ENCODE results near the gene NKX2-2. TPM values are rescaled to one million over a fixed set of nuclear protein-coding genes. Genes with fewer than 3 reads are reported as not detected.

The NKX2-2 gene
- total and polyA plus RNA-seq, 4 donors, result not detected

DNA sequence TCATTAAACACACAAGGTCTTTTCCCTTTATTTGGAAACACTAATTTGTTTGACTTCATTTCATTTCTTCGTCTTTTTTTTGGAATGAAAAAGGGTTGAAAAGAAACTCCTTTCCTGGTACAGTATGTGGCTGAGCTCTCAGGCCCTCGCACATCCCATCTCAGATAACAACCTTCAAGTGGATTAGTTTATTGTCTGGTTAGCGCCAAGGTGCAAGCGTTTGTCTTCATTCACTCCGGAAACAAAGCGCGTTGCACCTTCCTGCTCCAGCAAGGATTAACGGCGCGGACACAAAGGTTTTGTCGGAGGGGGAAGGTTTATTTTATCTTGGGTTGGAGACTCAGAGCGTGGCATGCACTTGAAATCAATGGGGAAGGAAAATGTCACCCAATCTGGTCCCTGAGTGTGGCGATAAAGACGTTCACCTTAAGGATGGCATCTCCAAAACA is 5.3 kb upstream of the NKX2-2 start:
- peaks cover 11 to 36% (median 24%) of the 10 kb centered on the region in 4 donors for H3K27me3 ChIP-seq (ENCODE audit: control insufficient read depth in 4 of 4, insufficient read depth in 4 of 4, low read length in 3 of 4)
- no peak for TF ChIP-seq YY1 (IDR thresholded peaks at IDR 0.05)
- TF ChIP-seq ATF3 (IDR thresholded peaks at IDR 0.05), result no peak
- no peak for TF ChIP-seq NR2F2 (IDR thresholded peaks at IDR 0.05)
- no peak for TF ChIP-seq FOXA1 (IDR thresholded peaks at IDR 0.05)
- no peak for TF ChIP-seq FOXA2 (IDR thresholded peaks at IDR 0.05)
- TF ChIP-seq HNF4A (conservative IDR thresholded peaks at IDR 0.05), result no peak
- no peak for TF ChIP-seq RAD21 (IDR thresholded peaks at IDR 0.05)
- TF ChIP-seq TAF1 (conservative IDR thresholded peaks at IDR 0.05), result no peak
- TF ChIP-seq GABPA (IDR thresholded peaks at IDR 0.05 in 1 of 2, conservative IDR thresholded peaks at IDR 0.05 in 1 of 2), result no peak
- no peak for TF ChIP-seq JUND (IDR thresholded peaks at IDR 0.05)
- H3K27ac ChIP-seq (ENCODE audit: low read depth in 1 of 2, low read length in 2 of 2), result no peak overlapping the region
- H3K9me3 ChIP-seq (ENCODE audit: control insufficient read depth in 4 of 4, low read length in 3 of 4), result no peaks in the 10 kb centered on the region
- no peaks in the 10 kb centered on the region for H3K36me3 ChIP-seq (ENCODE audit: control insufficient read depth in 4 of 4, insufficient read depth in 3 of 4, low read depth in 1 of 4, low read length in 3 of 4)
- no peak for DNase-seq (ENCODE audit: low spot score)
- H3K9ac ChIP-seq (ENCODE audit: low read depth in 1 of 2, low read length in 2 of 2), result no peak overlapping the region
- H3K4me1 ChIP-seq (ENCODE audit: control insufficient read depth in 4 of 4, insufficient read depth in 4 of 4, low read length in 3 of 4), result peaks cover 16 to 44% (median 28%) of the 10 kb centered on the region in 4 donors
- WGBS, result 3% methylated on average over 14 of the region's 14 CpGs
- H3K4me3 ChIP-seq (ENCODE audit: low read depth in 1 of 3, low read length in 3 of 3), result no peak overlapping the region

DNA sequence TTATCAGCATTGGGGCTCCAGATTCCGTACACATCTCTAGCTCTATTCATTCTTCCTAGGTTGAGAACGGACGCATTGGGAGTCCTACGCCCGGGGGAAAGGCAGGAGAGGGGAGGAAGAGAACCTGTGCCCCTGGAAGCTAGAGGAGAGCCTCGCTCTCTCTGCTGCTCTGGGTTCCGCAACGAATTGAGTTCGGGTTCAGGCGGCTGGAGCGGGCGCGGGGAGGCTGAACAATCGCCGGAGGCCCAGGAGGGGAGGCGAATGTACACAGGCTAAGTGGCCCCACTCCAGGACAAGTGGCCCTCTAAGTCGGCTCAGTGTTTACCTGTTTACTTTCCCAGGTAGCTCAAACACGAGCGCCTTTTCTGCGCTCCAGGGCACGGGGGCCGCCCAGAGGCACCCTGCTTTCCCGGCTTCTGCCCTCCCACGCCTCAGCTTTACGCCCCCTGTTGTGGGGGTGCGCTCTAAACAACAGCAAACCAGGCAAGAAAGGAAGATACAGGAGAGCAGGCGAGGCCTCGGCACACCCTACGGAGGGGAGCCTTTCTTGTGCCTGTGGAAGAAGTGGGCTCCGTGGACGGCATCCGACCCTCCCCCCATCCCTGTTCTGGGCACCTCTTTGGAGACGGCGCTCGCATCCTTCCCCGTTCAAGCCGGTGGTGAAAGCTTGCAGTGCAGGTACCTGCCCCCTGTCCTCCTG is 4.6 kb upstream of the NKX2-2 start:
- Histone ChIP-seq H3K9me3 (ENCODE audit: control insufficient read depth in 4 of 4, low read length in 3 of 4) (no peaks in the 10 kb centered on the region), H3K4me1 (ENCODE audit: control insufficient read depth in 4 of 4, insufficient read depth in 4 of 4, low read length in 3 of 4) (peaks cover 21 to 49% (median 29%) of the 10 kb centered on the region in 4 donors), H3K36me3 (ENCODE audit: control insufficient read depth in 4 of 4, insufficient read depth in 3 of 4, low read depth in 1 of 4, low read length in 3 of 4) (no peaks in the 10 kb centered on the region), H3K27ac (ENCODE audit: low read depth in 1 of 2, low read length in 2 of 2) (no peak overlapping the region), H3K27me3 (ENCODE audit: control insufficient read depth in 4 of 4, insufficient read depth in 4 of 4, low read length in 3 of 4) (peaks cover 10 to 35% (median 24%) of the 10 kb centered on the region in 4 donors), H3K4me3 (ENCODE audit: low read depth in 1 of 3, low read length in 3 of 3) (no peak overlapping the region), H3K9ac (ENCODE audit: low read depth in 1 of 2, low read length in 2 of 2) (no peak overlapping the region)
- DNase-seq (ENCODE audit: low spot score), result no peak
- WGBS, result 4% methylated on average over 37 of the region's 37 CpGs
- TF ChIP-seq, protein P1, sequence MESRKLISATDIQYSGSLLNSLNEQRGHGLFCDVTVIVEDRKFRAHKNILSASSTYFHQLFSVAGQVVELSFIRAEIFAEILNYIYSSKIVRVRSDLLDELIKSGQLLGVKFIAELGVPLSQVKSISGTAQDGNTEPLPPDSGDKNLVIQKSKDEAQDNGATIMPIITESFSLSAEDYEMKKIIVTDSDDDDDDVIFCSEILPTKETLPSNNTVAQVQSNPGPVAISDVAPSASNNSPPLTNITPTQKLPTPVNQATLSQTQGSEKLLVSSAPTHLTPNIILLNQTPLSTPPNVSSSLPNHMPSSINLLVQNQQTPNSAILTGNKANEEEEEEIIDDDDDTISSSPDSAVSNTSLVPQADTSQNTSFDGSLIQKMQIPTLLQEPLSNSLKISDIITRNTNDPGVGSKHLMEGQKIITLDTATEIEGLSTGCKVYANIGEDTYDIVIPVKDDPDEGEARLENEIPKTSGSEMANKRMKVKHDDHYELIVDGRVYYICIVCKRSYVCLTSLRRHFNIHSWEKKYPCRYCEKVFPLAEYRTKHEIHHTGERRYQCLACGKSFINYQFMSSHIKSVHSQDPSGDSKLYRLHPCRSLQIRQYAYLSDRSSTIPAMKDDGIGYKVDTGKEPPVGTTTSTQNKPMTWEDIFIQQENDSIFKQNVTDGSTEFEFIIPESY (IDR thresholded peaks at IDR 0.05), result no peak
- TF ChIP-seq MAX (IDR thresholded peaks at IDR 0.05), result no peak
- no peak for TF ChIP-seq HNF4A (conservative IDR thresholded peaks at IDR 0.05)
- no peak for TF ChIP-seq FOXA2 (IDR thresholded peaks at IDR 0.05)
- TF ChIP-seq ATF3 (IDR thresholded peaks at IDR 0.05), result no peak
- TF ChIP-seq EGR1 (IDR thresholded peaks at IDR 0.05; ENCODE audit: low read depth in 2 of 2), result no peak
- no peak for TF ChIP-seq FOXA1 (IDR thresholded peaks at IDR 0.05)
- TF ChIP-seq, protein P2, sequence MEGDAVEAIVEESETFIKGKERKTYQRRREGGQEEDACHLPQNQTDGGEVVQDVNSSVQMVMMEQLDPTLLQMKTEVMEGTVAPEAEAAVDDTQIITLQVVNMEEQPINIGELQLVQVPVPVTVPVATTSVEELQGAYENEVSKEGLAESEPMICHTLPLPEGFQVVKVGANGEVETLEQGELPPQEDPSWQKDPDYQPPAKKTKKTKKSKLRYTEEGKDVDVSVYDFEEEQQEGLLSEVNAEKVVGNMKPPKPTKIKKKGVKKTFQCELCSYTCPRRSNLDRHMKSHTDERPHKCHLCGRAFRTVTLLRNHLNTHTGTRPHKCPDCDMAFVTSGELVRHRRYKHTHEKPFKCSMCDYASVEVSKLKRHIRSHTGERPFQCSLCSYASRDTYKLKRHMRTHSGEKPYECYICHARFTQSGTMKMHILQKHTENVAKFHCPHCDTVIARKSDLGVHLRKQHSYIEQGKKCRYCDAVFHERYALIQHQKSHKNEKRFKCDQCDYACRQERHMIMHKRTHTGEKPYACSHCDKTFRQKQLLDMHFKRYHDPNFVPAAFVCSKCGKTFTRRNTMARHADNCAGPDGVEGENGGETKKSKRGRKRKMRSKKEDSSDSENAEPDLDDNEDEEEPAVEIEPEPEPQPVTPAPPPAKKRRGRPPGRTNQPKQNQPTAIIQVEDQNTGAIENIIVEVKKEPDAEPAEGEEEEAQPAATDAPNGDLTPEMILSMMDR (IDR thresholded peaks at IDR 0.05; ENCODE audit: low read depth, low read length, missing input control), result no peak
- TF ChIP-seq RAD21 (IDR thresholded peaks at IDR 0.05), result no peak
- TF ChIP-seq TAF1 (conservative IDR thresholded peaks at IDR 0.05), result no peak
- no peak for TF ChIP-seq RXRA (IDR thresholded peaks at IDR 0.05)
- no peak for TF ChIP-seq JUND (IDR thresholded peaks at IDR 0.05)
- no peak for TF ChIP-seq NR2F2 (IDR thresholded peaks at IDR 0.05)
- TF ChIP-seq YY1 (IDR thresholded peaks at IDR 0.05), result no peak
- TF ChIP-seq GABPA (IDR thresholded peaks at IDR 0.05 in 1 of 2, conservative IDR thresholded peaks at IDR 0.05 in 1 of 2), result no peak
- no peak for TF ChIP-seq SP1 (IDR thresholded peaks at IDR 0.05)
- TF ChIP-seq HNF4G (IDR thresholded peaks at IDR 0.05), result no peak
- no peak for TF ChIP-seq REST (IDR thresholded peaks at IDR 0.05)

All from liver (tissue), 9 donors.